HG02885 (cell line): Measurements from ENCODE around the gene ZDHHC24.
"Not testable (repeated sequence)": the region's sequence is repeated elsewhere in the genome, so short reads cannot be mapped to it uniquely, and the experiment has no call there.

ENCODE experiments used
- ATAC-seq: cut with Tn5 transposase; IDR thresholded peaks from one replicate; pipeline ENCODE4 v1.9.1; 2021; ENCODE audit warnings: mild to moderate bottlenecking; ENCODE audit not compliant: unreplicated experiment, poor library complexity

Gene ZDHHC24

DNA sequence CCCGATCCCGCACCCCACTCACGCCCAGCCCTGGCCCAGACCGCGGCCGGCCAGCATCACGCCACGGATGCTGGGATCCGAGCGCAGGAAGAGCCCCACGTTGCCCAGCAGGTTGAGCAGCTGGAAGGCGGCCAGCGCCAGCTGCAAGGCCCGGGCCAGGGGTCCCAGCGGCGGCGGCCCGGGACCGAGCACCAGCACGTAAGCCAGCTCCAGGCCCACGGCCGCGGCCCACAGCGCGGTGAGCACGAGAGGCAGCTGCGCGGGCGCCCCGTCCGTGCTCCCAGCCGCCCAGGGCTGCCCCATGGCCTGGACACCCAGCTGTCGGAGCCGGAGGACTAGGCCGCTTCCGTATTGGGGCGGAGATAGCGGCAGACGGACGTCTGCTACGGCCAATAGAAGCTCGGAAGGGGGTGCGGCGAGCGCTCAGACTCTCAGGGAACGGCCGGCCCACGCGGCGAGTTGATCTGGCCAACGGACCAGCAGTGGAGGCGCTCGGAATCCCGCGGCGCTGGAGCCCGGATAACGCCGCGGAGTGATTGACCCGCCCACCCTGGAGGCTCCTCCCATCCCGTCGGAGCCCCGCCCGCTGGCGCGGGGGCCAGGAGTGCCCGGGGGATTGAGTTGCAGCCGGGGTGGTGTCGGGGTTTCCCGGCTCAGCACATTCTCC is at the start of gene ZDHHC24:
TSS of gene ZDHHC24 (minus strand) at position 348 of the 667 bp plus-strand sequence. CDS start at position 303, 45 bp downstream.
- peak; percentile 85 for ATAC-seq

- no peak for ATAC-seq
Observed at GRCh38 chr11:66595245-66595904, 49.5 kb upstream of the ZDHHC24 start.

GRCh38 chr11:66593650-66594049 is 47.8 kb upstream of the ZDHHC24 start:
- ATAC-seq = no peak

- ATAC-seq = no peak
Observed at GRCh38 chr11:66593303-66593635, 47.4 kb upstream of the ZDHHC24 start.

- peak; percentile 95 for ATAC-seq
Observed at GRCh38 chr11:66592457-66593302, 46.8 kb upstream of the ZDHHC24 start, which contains the start of the genes CCDC87 and CCS. TSS of gene CCDC87 (minus strand) at chr11:66593063. CDS start at chr11:66593015, 48 bp downstream. TSS of gene CCS (plus strand) at chr11:66593185. CDS start at chr11:66593262, 77 bp downstream.

DNA sequence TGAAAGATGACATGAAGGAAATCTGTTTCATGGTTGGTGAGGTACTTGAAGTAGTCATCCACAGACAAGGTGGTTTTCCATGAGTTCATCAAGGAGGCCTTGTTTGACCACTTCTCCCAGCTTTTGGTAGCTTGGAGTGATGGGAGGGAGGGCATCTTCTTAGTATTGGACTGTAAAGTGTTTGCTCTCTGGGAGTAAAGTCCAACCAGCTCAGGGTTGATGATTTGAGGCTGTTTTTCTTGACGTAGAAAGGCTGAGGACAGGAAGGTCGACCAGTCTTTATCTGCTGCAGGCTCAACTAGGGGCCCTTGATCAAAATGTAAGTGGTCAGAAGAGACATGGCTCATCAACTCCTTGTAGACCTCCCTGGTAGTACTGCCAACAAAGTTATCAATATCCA is 45.3 kb upstream of the ZDHHC24 start:
- ATAC-seq = no peak

- no peak for ATAC-seq
Observed at GRCh38 chr11:66589996-66590675, 44.3 kb upstream of the ZDHHC24 start.

DNA sequence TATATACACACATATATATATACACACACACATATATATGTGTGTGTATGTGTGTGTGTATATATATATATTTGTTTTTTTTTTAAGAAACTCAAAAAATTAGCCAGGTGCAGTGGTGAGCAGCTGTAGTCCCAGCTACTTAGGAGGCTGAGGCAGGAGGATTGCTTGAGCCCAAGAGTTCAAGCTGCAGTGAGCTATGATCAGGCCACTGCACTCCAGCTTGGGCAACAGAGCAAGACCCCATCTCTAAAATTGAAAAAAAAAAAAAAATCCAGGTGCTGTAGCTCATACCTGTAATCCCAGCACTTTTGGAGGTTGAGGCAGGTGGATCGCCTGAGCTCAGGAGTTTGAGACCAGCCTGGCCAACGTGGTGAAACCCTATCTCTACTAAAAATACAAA is 43.5 kb upstream of the ZDHHC24 start:
- not testable (repeated sequence) for ATAC-seq

DNA sequence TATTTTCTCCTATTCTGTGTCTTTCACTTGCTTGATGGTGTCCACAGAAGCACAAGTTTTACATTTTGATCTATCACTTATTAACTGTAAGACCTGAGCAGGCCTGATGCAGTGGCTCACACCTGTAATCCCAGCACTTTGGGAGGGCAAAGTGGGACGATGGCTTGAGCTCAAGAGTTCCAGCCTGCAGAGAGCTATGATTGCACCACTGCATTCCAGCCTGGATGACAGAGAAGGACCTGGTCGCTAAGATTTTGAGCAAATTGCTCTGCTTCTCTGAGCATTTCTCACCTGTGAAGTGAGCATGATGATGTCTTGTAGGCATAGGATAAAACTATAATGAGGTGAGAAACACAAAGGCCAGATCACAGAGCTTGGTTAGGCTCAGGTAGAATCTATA is 40.3 kb upstream of the ZDHHC24 start:
- ATAC-seq = no peak

DNA sequence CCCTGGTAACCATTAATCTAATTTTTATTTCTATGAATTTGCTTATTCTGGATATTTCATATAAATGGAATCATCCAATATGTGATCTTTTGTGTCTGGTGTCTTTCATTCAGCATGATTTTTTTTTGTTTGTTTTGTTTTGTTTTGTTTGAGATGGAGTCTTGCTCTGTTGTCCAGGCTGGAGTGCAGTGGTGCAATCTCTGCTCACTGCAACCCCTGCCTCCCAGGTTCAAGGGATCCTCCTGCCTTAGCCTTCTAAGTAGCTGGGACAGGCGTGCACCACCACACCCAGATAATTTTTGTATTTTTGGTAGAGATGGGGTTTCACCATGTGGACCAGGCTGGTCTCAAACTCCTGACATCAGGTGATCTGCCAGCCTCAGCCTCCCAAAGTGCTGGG is 39.6 kb upstream of the ZDHHC24 start:
- ATAC-seq = not testable (repeated sequence)

DNA sequence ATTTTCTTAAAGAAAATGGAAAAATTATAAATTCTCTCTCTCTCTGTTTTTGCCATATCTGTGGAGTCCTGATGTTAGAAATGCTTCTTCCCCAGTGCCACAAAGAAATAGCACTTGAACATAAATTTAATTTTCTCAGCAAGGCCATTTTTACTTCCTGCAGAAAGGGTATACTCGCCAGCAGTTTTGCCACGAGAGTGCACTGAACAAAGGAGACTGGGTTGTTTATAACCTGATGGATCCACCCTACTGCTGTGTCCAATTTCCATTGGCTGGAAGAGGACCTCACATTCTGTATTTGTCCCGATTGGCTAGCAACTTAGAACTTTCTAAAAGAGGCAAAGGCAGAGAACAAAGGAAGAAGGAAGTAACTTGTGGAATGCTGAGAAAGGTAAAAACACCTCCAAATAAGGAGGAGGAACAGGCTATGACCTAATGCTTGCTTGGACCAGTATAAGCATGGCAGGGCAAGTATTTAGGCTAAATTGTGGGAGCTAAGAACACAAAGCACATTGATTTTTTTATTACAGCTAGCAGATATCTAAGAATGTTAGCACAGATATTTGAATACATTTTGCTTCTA is 36.8 kb upstream of the ZDHHC24 start:
- not testable (repeated sequence) for ATAC-seq

- ATAC-seq = no peak
Observed at GRCh38 chr11:66581261-66581660, 35.4 kb upstream of the ZDHHC24 start.

- no peak for ATAC-seq
Observed at GRCh38 chr11:66580803-66581202, 35.0 kb upstream of the ZDHHC24 start.

DNA sequence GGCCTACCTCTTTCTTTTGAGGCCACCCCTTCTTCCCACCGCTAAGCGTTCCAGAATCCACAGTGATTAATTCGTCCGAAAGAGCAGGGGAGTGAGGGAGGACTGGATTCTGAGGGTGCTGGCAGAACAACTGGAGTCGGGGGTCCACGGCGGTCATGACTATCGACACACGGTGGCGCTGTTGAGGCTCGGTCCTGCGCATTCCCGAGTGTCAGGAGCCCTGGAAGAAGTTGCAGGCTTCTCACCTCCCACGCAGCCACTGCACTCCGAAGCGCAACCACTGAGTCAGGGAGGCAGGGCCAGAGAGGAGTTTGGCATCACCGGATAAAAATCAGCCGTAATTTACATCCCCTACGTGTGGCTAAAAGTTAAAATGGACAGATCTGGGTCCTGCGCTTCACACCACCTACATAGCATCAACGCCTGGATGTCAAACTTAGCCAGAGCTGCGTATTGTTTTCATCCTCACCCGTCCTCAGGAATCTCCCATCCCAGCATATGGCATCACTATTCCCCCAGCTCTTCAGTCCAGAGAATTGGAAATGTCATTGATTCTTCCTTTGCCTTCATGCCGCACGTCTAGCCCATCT is 33.3 kb upstream of the ZDHHC24 start:
- no peak for ATAC-seq

GRCh38 chr11:66570850-66571180 is 25.0 kb upstream of the ZDHHC24 start:
- no peak for ATAC-seq

DNA sequence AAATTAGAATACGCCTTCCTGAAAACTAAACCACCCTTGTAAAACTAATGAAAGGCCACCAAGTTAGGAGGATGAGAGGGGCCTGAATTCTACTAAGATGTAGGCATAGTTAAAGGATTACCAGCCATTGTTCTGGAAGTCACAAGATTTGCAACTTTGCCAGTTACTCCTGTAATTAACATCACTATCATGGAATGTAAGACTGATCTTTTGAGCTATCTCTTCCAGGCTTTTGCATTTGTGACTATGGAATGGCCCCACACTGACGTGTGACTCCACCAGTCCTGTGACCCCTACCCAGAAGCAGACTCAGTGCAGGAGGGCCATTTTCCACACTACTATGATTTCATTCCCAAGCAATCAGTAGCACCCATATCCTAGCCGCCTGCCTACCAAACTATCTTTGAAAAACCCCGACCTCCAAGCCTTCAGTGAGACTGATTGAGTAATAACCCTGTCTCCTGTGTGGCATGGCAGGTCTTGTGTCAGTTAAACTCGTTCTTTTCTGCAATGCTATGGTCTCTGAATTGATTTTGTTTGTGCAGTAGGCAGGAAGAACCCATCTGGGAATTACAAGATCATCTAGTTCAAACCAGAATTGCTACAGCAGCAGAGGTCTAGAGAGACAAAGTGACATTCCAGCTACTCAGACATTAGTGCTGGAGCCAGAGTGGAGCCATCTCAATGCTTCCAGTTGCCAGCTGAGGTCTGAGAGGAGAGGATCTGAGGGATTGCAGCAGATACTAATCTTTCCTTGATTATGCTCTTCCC is 24.4 kb upstream of the ZDHHC24 start:
- ATAC-seq = no peak

DNA sequence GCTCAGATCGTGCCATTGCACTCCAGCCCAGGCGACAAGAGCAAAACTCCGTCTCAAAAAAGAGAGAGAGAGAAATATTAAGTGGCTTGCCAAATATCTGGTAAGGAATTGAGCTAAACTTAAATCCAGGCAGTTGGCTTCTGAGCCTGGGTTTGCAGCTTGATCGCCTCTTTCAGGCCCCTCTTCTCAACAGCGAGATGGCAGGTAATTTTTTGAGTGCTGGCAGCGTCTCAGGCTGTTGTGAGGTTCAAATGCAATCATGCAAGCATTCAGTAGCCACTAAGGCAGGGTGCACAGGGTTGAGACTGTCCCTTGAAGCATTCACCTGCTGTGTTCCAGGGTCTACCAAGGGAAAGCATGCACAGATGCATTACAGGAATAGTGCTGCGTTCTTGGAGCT is 23.2 kb upstream of the ZDHHC24 start:
- ATAC-seq = no peak

- ATAC-seq = no peak
Observed at GRCh38 chr11:66568124-66568916, 22.5 kb upstream of the ZDHHC24 start, which contains the start of gene CTSF. TSS of gene CTSF (minus strand) at chr11:66568606. CDS start at chr11:66568486, 120 bp downstream.
